Tibial nerve (tissue), 4 donors: ENCODE results near the gene KCNK1.

Source experiments
- EP300 ChIP-seq, 2 donors: sonication (generic); formaldehyde crosslinking; IDR thresholded peaks; one replicate each; pipeline ENCODE4 v1.6.1; 2017; ENCODE audit warnings: antibody characterized with exemption in 2 of 2, mild to moderate bottlenecking in 1 of 2
- POLR2A ChIP-seq, 2 donors: fragments of 450-650 bp; IDR thresholded peaks; one replicate each; pipeline ENCODE4 v1.6.1; 2017; ENCODE audit warnings: antibody characterized with exemption in 2 of 2, mild to moderate bottlenecking in 2 of 2, moderate library complexity in 2 of 2
- TF ChIP-seq, protein P1 (sequence below), 5 experiments: fragments of 200-600 bp in 3 of 5; fragments of 450-650 bp in 2 of 5; sonication (generic) in 3 of 5; IDR thresholded peaks; one replicate each; pipeline ENCODE4 v1.5.1; 2016 to 2019; ENCODE audit warnings: antibody characterized with exemption in 5 of 5, mild to moderate bottlenecking in 3 of 5, moderate library complexity in 2 of 5

DNA sequence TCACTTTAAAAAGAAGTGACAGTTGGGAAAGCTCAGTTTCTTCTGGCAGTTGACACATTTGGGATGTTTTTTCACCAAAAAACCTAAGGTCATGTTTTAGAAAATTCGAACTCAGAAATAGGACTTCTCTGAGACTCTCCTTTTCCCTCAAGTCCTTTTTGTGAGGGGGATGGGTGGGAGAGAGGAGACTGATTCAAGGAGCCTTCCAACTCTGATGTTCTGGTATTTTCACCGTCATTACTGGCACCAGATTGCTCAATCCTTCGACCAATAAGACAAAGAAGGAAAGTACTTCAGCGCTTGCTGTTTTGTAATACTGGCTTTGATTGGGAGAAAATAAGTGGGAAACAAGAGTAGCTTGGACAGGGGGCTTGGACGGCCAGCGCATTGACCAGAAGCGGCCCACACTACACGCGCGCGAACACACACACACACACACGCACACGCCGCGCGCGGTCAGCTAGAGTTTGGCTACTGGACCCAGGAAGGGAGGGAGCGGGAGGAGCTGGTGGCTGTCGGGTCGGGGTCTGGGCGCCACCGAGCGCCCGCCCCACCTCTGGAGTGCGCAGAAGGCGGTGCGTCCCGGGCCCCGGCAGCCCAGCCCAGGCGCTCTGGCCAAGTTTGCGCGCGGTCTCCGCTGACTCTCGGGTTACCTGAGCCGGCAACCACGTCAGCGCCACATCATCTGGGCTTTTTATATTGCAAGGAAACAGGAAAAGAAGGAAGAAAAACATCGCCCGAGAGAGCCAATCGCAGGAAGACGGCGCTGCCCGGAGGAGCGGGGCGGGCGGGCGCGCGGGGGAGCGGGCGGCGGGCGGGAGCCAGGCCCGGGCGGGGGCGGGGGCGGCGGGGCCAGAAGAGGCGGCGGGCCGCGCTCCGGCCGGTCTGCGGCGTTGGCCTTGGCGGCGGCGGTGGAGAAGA is at the start of gene KCNK1:
- TF ChIP-seq, protein P1, sequence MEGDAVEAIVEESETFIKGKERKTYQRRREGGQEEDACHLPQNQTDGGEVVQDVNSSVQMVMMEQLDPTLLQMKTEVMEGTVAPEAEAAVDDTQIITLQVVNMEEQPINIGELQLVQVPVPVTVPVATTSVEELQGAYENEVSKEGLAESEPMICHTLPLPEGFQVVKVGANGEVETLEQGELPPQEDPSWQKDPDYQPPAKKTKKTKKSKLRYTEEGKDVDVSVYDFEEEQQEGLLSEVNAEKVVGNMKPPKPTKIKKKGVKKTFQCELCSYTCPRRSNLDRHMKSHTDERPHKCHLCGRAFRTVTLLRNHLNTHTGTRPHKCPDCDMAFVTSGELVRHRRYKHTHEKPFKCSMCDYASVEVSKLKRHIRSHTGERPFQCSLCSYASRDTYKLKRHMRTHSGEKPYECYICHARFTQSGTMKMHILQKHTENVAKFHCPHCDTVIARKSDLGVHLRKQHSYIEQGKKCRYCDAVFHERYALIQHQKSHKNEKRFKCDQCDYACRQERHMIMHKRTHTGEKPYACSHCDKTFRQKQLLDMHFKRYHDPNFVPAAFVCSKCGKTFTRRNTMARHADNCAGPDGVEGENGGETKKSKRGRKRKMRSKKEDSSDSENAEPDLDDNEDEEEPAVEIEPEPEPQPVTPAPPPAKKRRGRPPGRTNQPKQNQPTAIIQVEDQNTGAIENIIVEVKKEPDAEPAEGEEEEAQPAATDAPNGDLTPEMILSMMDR (IDR thresholded peaks at IDR 0.05), result no peak
- TF ChIP-seq POLR2A (IDR thresholded peaks at IDR 0.05) (peak in 1 of 2 donors; percentile 29), EP300 (IDR thresholded peaks at IDR 0.05) (peak in 1 of 2 donors; percentile 56)
